Activated naive CD8-positive, alpha-beta T cell treated with anti-CD3 and anti-CD28 coated beads, Interleukin-2, amount 10 ng/mL, durations not matched to agents 7 days and 5 days (primary cell): ENCODE data around the gene GPR18. TPM values are rescaled to one million over a fixed set of nuclear protein-coding genes. Genes with fewer than 3 reads are reported as not detected.
"Not testable (repeated sequence)": the region's sequence is repeated elsewhere in the genome, so short reads cannot be mapped to it uniquely, and the experiment has no call there.

ENCODE experiments used
- ATAC-seq: fragments of 150-1000 bp; cut with Tn5 transposase; one replicate; pipeline ENCODE4 v1.10.0; 2021; ENCODE audit warnings: low read depth, moderate library complexity
- POLR2A ChIA-PET: fragments of 350-600 bp; sonication (Branson Sonifier 250); formaldehyde crosslinking; loops from one replicate; lab custom pipeline; 2021; ENCODE audit warnings: antibody characterized with exemption; lab: Charles Lee
- DNase-seq: peaks from one replicate; pipeline ENCODE4 v3.0.0; 2021
- H3K27ac Mint-ChIP-seq: one replicate; pipeline ENCODE4 v1.8.0; 2022; ENCODE audit warnings: mild to moderate bottlenecking, mixed read lengths
- H3K27me3 Mint-ChIP-seq: one replicate; pipeline ENCODE4 v1.8.0; 2022; ENCODE audit warnings: mild to moderate bottlenecking, moderate library complexity, mixed read lengths
- H3K36me3 Mint-ChIP-seq: one replicate; pipeline ENCODE4 v1.8.0; 2021; ENCODE audit warnings: mild to moderate bottlenecking, mixed read lengths
- H3K4me1 Mint-ChIP-seq: one replicate; pipeline ENCODE4 v1.8.0; 2021; ENCODE audit warnings: mixed read lengths
- H3K4me3 Mint-ChIP-seq: one replicate; pipeline ENCODE4 v1.8.0; 2022; ENCODE audit warnings: mild to moderate bottlenecking, moderate library complexity, mixed read lengths
- H3K9me3 Mint-ChIP-seq: one replicate; pipeline ENCODE4 v1.8.0; 2021; ENCODE audit warnings: mixed read lengths
- total RNA-seq, 2 experiments: library from RNA; stranded (reverse); gene quantifications; one replicate each; pipeline ENCODE4 v1.2.3, GENCODE V29; 2021

Gene GPR18
- total RNA-seq, 2 experiments from 2014 or later, result 25.5 to 25.9 TPM

DNA sequence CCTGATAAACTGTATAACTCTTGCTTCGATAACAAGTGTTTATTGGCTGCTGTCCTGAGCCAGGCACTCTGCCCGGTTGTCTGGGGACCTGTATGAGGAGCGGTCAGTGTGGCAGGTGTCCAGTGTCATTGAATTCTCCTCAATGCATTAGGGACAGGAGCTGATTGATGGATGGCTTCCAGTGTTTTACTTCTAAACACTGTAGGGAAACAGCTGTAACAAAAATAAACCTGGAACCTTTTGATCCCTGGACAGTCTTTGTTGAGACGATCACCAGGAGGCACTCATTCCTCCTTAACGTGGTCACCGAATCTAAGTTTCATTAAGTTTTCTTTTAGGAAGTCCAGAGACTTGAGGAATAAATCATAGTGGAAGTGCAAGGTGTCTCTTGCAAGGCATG is 39.6 kb downstream of the GPR18 start:
- Mint-ChIP-seq H3K4me3 (peak overlapping the region; percentile 78), H3K27me3 (no peaks in the 10 kb centered on the region), H3K9me3 (peaks cover 1% of the 10 kb centered on the region), H3K36me3 (peaks cover 23% of the 10 kb centered on the region), H3K4me1 (peaks cover 80% of the 10 kb centered on the region), H3K27ac (peak overlapping the region; percentile 85)
- DNase-seq, result no peak
- POLR2A ChIA-PET, result interaction anchor here (0.6 to 7.2 kb wide), 11 partner anchors 9 to 134 kb away, joined by 3 to 158 read pairs (median 6); partner anchors contain the start of genes GPR18 and UBAC2
- ATAC-seq, result no peak

DNA sequence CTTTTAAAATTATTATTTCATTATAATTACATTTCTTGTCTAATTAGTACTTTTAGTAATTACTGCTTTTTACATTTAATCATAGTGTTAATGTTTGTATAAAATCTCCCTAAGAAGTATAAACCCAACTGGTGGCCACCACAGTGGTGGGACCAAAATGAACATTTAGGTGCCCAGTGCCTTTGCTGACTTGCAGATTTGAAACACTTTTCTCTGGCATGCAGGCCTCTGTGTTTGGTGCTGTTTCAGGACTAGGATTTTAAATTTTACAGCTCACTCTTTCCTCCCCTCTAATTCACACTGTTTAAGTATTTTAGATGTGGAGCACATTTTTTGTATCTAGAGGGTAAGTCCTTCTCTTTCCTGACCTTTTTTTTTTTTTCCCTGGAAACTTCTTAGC is 40.1 kb downstream of the GPR18 start:
- H3K4me3 Mint-ChIP-seq, result peak overlapping the region; percentile 78
- no peaks in the 10 kb centered on the region for H3K27me3 Mint-ChIP-seq
- peaks cover 20% of the 10 kb centered on the region for H3K36me3 Mint-ChIP-seq
- POLR2A ChIA-PET, result interaction anchor here (0.6 to 7.2 kb wide), 11 partner anchors 9 to 134 kb away, joined by 3 to 158 read pairs (median 6); partner anchors contain the start of genes GPR18 and UBAC2
- ATAC-seq, result no peak
- DNase-seq, result no peak
- H3K9me3 Mint-ChIP-seq, result no peaks in the 10 kb centered on the region
- H3K27ac Mint-ChIP-seq, result peak overlapping the region; percentile 85
- peaks cover 78% of the 10 kb centered on the region for H3K4me1 Mint-ChIP-seq

DNA sequence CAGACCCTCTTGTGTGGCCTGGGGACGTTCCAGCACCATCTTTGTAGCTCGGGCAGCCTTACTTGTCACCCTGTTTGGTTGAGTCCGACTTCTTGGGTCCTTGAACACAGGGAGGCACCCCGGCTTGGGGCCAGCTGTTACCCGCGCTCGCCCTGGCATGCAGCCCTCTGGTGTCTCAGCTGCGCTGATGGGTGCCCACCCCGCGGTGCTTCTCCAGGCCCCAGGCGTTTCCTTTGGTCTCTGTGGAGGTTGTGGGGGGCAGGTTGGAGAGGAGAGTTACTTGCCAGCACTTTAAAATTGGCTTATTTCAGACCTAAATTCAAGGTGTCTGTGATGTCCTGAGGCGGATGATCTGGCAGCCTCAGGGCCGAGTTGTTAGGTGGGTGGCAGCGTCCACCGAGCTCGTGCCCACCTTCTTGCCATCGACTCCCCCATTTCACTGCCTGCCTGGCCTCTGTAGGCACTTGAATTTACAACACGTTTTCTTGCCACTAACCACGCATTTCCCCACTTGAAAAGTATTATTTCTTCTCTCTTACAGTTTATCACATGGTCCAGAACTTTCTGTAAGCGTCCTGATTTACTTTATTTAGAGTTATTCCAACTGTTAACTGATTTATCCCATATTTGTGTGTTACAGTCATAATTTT is 40.6 kb downstream of the GPR18 start:
- no peaks in the 10 kb centered on the region for H3K9me3 Mint-ChIP-seq
- peak overlapping the region; percentile 91 for H3K27ac Mint-ChIP-seq
- ATAC-seq (peak; percentile 9), DNase-seq (peak; percentile 64)
- no peaks in the 10 kb centered on the region for H3K27me3 Mint-ChIP-seq
- H3K4me3 Mint-ChIP-seq, result peak overlapping the region; percentile 75
- POLR2A ChIA-PET, result interaction anchor here (0.5 to 7.2 kb wide), 9 partner anchors 10 to 279 kb away, joined by 3 to 158 read pairs (median 6); partner anchors contain the start of genes GPR18 and UBAC2
- peaks cover 73% of the 10 kb centered on the region for H3K4me1 Mint-ChIP-seq
- H3K36me3 Mint-ChIP-seq, result peaks cover 15% of the 10 kb centered on the region

DNA sequence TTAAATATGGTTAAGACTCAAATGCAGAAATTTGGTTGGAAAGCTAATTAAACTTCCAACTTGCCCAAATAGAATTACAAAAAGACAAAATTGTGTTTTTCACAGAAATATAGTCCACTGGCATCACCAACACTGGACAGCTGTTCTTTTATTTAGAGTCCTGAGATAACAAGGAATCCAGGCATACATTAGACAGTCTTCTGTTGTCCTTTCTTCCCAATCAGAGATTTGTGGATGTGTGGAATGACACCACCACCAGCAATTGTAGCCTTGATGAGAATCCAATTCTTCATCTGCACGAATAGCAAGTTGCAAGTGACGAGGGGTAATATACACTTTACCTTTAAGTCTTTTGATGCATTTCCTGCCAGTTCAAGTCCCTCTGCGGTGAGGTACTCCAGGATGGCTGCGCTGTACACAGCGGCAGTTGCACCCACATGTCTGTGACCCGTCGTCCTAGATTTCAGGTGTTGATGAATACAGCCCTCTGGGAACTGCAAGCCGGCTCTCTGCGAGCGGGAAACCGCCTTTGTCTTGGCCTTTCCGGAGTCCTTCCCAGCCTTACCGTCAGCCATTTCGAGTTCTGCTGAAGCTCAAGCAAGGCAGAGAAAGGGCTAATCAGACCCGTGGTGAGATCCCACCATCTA is 42.9 kb downstream of the GPR18 start:
- ATAC-seq, result peak; percentile 65
- Mint-ChIP-seq H3K9me3 (no peaks in the 10 kb centered on the region), H3K4me3 (peak overlapping the region; percentile 85), H3K4me1 (peaks cover 63% of the 10 kb centered on the region), H3K36me3 (peaks cover 17% of the 10 kb centered on the region), H3K27ac (peak overlapping the region; percentile 92), H3K27me3 (no peaks in the 10 kb centered on the region)
- peak; percentile 74 for DNase-seq
- POLR2A ChIA-PET, result interaction anchor here (1.0 to 7.2 kb wide), 5 partner anchors 11 to 42 kb away, joined by 3 to 158 read pairs (median 7); partner anchors contain the start of genes GPR18 and UBAC2

DNA sequence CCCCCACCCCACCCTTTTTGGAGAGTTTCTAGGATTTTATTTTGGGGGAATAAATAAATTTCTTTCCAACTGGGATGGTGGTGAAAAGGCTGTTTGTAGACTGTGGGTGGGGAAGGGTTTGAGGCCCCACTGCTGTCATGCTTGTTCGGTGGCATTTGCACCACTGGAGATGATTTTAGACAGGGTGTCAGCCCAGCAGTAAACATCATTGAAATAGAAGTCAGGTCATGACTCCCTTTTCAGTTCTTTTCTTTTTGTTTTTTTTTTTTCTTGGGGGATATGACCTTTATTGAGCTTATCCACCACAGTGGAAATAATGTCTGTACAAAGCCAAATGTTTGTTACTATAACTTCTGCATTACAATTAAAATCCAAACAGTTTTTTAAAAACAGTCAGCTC is 43.4 kb downstream of the GPR18 start:
- no peaks in the 10 kb centered on the region for H3K27me3 Mint-ChIP-seq
- ATAC-seq, result no peak

DNA sequence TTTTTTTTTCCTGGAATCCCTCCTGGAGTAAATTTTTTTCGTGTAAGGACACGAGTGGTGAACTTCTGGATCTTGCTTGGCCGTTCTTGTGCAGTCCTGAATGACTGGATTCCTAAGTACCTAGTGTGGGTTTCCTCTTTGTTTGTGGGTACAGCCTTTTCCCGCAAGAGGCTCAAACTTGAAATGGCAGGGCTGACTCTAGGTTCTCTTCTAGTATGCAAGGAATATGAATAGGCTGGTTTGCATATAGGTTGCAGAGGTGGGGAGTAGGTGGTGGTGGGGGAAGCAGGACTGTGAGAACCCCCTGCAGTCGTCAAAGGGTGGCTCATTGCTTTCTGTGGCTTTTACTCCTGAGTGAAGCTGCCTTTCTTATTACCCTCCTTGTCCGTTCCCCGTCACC is 43.9 kb downstream of the GPR18 start:
- DNase-seq (peak; percentile 25), ATAC-seq (peak; percentile 17)
- Mint-ChIP-seq H3K4me1 (peaks cover 62% of the 10 kb centered on the region), H3K27me3 (no peaks in the 10 kb centered on the region), H3K4me3 (peak overlapping the region; percentile 85), H3K27ac (peak overlapping the region; percentile 92), H3K9me3 (no peaks in the 10 kb centered on the region), H3K36me3 (peaks cover 23% of the 10 kb centered on the region)
- POLR2A ChIA-PET, result interaction anchor here (1.6 to 7.2 kb wide), 3 partner anchors 12 to 44 kb away, joined by 7 to 158 read pairs (median 8); partner anchors contain the start of genes GPR18 and UBAC2

More for the DNA sequence above, 43.4 kb downstream of the GPR18 start:
- Mint-ChIP-seq H3K27ac (peak overlapping the region; percentile 92), H3K9me3 (no peaks in the 10 kb centered on the region), H3K36me3 (peaks cover 19% of the 10 kb centered on the region), H3K4me1 (peaks cover 63% of the 10 kb centered on the region), H3K4me3 (peak overlapping the region; percentile 85)
- POLR2A ChIA-PET, result interaction anchor here (1.0 to 7.2 kb wide), 5 partner anchors 12 to 43 kb away, joined by 3 to 158 read pairs (median 7); partner anchors contain the start of genes GPR18 and UBAC2
- peak; percentile 20 for DNase-seq

DNA sequence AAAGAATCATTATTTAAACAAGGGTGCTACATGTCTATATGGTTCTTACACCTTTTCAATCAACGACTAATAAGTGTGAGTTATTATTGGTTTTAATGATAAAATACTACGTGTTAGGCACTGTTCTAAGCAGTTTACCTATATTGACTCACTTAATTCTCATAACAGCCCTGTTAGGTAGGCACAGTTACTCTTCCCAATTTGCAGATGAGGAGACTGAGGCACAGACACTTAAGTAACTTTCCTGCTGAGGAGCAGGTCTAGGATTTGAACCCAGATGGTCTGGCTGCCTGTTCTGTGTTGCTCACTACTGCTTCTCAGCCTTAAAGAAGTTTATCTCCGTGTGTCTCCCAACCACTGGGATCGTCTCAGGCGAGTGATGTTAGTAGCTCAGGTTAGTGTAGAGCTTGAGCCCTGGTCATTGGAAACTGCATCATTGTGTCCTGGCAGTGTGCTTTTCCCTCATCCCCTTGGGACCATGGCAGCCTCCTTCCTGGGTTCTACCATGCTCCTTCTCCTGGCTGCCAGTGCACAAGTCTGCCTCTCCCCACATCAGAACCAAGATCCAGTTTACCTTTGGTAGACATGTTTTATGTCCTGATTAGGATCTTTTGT is 46.7 kb downstream of the GPR18 start:
- Mint-ChIP-seq H3K27ac (peak overlapping the region; percentile 3), H3K27me3 (no peaks in the 10 kb centered on the region), H3K36me3 (peaks cover 37% of the 10 kb centered on the region), H3K9me3 (no peaks in the 10 kb centered on the region), H3K4me1 (peaks cover 53% of the 10 kb centered on the region), H3K4me3 (no peak overlapping the region)
- DNase-seq (no peak), ATAC-seq (no peak)
- POLR2A ChIA-PET, result no interaction called here

DNA sequence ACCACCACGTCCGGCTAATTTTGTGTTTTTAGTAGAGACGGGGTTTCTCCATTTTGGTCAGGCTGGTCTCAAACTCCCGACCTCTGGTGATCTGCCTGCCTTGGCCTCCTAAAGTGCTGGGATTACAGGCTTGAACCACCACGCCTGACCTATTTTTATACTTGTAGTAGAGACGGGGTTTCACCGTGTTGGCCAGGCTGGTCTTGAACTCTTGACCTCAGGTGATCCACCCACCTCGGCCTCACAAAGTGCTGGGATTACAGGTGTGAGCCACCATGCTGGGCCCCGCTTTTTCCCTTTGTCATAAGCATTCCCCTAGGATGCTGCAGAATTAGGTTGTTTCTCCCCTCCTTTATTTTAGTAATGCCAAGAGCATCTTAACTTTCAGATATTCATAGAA is 47.6 kb downstream of the GPR18 start:
- DNase-seq, H3K4me3 Mint-ChIP-seq, H3K27me3 Mint-ChIP-seq, ATAC-seq, POLR2A ChIA-PET, H3K9me3 Mint-ChIP-seq, H3K27ac Mint-ChIP-seq: not testable (repeated sequence)
- peaks cover 44% of the 10 kb centered on the region for H3K36me3 Mint-ChIP-seq
- H3K4me1 Mint-ChIP-seq, result peaks cover 57% of the 10 kb centered on the region

DNA sequence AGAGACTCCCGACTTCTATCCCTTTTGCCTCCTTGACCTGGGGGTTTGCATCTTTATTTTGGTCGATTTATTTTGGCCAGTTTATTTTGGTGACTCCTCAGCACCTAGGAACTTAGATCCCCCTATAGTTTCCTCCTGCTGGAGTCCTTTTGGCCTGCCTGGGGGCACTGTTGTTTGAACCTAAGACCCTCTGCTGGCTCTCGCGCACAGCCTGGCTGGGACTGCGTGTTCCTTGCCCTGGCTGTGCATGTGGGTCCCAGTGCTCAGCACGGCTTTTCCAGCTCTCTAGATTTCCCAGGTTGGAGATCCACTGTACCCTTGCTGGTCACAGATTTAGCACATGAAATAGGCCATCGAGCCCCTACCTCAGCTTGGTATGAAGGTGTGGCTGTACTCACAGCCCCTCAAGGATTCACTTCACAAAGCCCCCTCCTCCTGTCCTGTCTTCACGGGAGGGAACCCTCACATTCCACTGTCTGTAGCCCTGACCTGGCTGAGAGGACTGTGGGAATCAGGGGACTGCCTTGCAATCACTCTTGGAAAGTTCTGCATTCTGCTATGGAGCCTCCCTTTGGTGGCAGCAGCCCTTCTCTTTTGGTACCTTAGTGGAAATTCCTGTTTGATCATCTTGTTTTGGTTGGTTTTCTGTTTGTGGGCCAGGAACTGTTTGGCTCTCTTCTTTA is 49.2 kb downstream of the GPR18 start:
- ATAC-seq, result no peak
- Mint-ChIP-seq H3K36me3 (peaks cover 49% of the 10 kb centered on the region), H3K9me3 (no peaks in the 10 kb centered on the region), H3K27me3 (no peaks in the 10 kb centered on the region), H3K4me3 (no peak overlapping the region), H3K27ac (peak overlapping the region; percentile 41), H3K4me1 (peaks cover 57% of the 10 kb centered on the region)
- POLR2A ChIA-PET, result interaction anchor here (1.4 kb wide), 1 partner anchor 8 kb away, joined by 3 read pairs; the partner anchor contains the start of gene UBAC2
- DNase-seq, result no peak

DNA sequence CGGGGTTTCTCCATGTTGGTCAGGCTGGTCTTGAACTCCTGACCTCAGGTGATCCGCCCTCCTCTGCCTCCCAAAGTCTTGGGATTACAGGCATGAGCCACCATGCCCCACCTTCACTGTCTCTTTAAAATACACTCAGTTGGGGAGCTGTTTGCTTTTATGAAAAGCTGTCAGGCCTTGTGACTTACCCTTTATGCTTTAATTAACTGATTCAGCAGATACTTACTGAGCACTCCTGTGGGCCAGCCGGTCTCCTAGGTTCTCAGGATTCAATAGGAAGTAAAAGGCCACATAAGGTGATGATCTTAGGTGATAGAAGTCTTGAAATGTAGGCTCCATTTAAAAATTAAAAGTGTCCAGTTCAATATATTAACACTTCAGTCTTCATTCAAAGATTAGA is 50.0 kb downstream of the GPR18 start:
- Mint-ChIP-seq H3K27me3 (no peaks in the 10 kb centered on the region), H3K4me3 (no peak overlapping the region), H3K4me1 (peaks cover 63% of the 10 kb centered on the region), H3K9me3 (no peaks in the 10 kb centered on the region), H3K27ac (no peak overlapping the region), H3K36me3 (peaks cover 51% of the 10 kb centered on the region)
- POLR2A ChIA-PET, result interaction anchor here (0.5 to 1.6 kb wide), 2 partner anchors 36 to 52 kb away, joined by 3 read pairs; no protein-coding TSS in a partner anchor
- no peak for DNase-seq
- ATAC-seq, result no peak

DNA sequence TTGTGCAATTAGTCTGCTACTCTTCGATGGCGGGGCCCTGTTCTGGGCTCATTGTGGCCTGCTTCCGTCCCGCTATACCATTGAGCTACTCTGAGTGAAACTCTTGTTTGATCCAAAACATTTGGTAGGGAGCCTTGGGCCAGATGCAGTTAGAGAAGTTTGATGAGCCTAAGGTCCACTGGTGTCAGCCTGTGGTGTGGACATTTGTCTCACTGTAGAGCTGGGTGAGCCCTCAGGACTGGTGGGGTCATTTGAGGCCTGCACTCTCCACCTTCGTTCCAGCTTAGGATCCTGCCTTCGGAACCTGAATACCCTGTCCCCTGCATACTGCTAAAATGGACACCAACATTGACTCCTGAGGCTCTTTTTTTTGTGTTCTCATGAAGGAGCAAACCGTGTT is 50.7 kb downstream of the GPR18 start:
- DNase-seq, result no peak
- no peak for ATAC-seq
- H3K27me3 Mint-ChIP-seq, result no peaks in the 10 kb centered on the region
- POLR2A ChIA-PET, result interaction anchor here (1.6 kb wide), 1 partner anchor 52 kb away, joined by 3 read pairs; no protein-coding TSS in a partner anchor
- no peaks in the 10 kb centered on the region for H3K9me3 Mint-ChIP-seq
- peaks cover 65% of the 10 kb centered on the region for H3K4me1 Mint-ChIP-seq
- peaks cover 49% of the 10 kb centered on the region for H3K36me3 Mint-ChIP-seq
- no peak overlapping the region for H3K4me3 Mint-ChIP-seq
- no peak overlapping the region for H3K27ac Mint-ChIP-seq

DNA sequence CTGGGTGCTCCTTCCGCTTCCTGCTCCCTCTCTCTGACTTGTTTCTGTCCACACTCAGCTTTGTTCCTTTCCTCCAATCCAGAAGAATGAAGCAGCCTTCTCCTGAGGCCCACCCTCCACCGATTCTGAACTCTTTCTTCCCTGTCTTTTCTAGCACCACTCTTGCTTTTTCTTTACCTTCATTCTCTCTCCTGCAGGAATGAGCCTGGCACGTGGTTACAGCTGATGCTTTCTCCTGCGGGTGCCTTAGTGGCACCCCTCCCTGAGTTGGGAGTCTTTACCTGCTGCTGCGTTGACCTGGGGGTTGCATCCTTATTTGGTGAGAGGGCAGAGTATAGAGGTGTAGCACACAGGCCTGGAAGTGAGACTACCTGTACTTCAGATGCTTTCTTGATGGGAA is 51.3 kb downstream of the GPR18 start:
- no peak for ATAC-seq
- no peaks in the 10 kb centered on the region for H3K27me3 Mint-ChIP-seq
- peak overlapping the region; percentile 9 for H3K4me3 Mint-ChIP-seq
- no peak for DNase-seq
- H3K9me3 Mint-ChIP-seq, result no peaks in the 10 kb centered on the region
- H3K27ac Mint-ChIP-seq, result no peak overlapping the region
- peaks cover 46% of the 10 kb centered on the region for H3K36me3 Mint-ChIP-seq
- H3K4me1 Mint-ChIP-seq, result peaks cover 70% of the 10 kb centered on the region
- POLR2A ChIA-PET, result interaction anchor here (1.6 kb wide), 1 partner anchor 53 kb away, joined by 3 read pairs; no protein-coding TSS in a partner anchor
